Lung (tissue), 12 donors: ENCODE measurements around the gene EPDR1. TPM values are rescaled to one million over a fixed set of nuclear protein-coding genes. Genes with fewer than 3 reads are reported as not detected.

Source experiments
- ATAC-seq: fragments of 200-7000 bp; cut with Tn5 transposase; one replicate; pipeline ENCODE4 v1.9.1; 2020; ENCODE audit warnings: moderate number of reproducible peaks; ENCODE audit not compliant: insufficient read depth, low FRiP score
- DNase-seq, 3 donors: peaks; one replicate each; pipeline ENCODE4 v3.0.0-alpha.2; 2013 to 2017
- H3K27ac ChIP-seq, 2 donors: one replicate each; pipeline ENCODE4 v1.5.1; 2013; ENCODE audit warnings: mild to moderate bottlenecking in 2 of 2, moderate library complexity in 2 of 2, control low read depth in 1 of 2, inconsistent platforms in 1 of 2, low read depth in 1 of 2, low read length in 1 of 2
- H3K27me3 ChIP-seq, 3 donors: one replicate each; pipeline ENCODE4 v1.5.1; 2013; ENCODE audit warnings: low read length in 2 of 3; ENCODE audit not compliant: control insufficient read depth in 3 of 3, insufficient read depth in 3 of 3
- H3K36me3 ChIP-seq, 4 donors: one replicate each; pipeline ENCODE4 v1.5.1; 2013; ENCODE audit warnings: low read length in 4 of 4, mild to moderate bottlenecking in 1 of 4, moderate library complexity in 1 of 4; ENCODE audit not compliant: control insufficient read depth in 4 of 4, insufficient read depth in 4 of 4
- H3K4me1 ChIP-seq, 5 donors: one replicate each; pipeline ENCODE4 v1.5.1; 2013; ENCODE audit warnings: low read length in 5 of 5, mild to moderate bottlenecking in 2 of 5, moderate library complexity in 1 of 5; ENCODE audit not compliant: control insufficient read depth in 5 of 5, insufficient read depth in 5 of 5
- H3K4me3 ChIP-seq: one replicate; pipeline ENCODE4 v1.5.1; 2013; ENCODE audit warnings: mild to moderate bottlenecking, control low read depth, moderate library complexity
- H3K9ac ChIP-seq, 2 donors: one replicate each; pipeline ENCODE4 v1.5.1; 2013; ENCODE audit warnings: low read length in 2 of 2, control low read depth in 1 of 2; ENCODE audit not compliant: insufficient read depth in 1 of 2
- H3K9me3 ChIP-seq, 4 donors: one replicate each; pipeline ENCODE4 v1.5.1; 2013; ENCODE audit warnings: low read length in 3 of 4, mild to moderate bottlenecking in 1 of 4, moderate library complexity in 1 of 4; ENCODE audit not compliant: control insufficient read depth in 4 of 4, insufficient read depth in 3 of 4
- WGBS, 2 donors: extraction: QIAGEN DNeasy Blood & Tissue Kit; methylation state at CpG; one replicate each; pipeline ENCODE4 v1.1.7; 2013; 5-methylcytosine and 5-hydroxymethylcytosine counted together
- polyA plus RNA-seq, 2 donors: library from polyadenylated mRNA; stranded (reverse); fragments of 200-250 nt; gene quantifications; one replicate each; pipeline ENCODE4 v1.2.1, GENCODE V29; 2013
- total RNA-seq, 2 donors: library from RNA; depleted of rRNA in 1 of 2; stranded (reverse); fragments of >200 nt in 1 of 2; gene quantifications; one replicate each; pipeline ENCODE4 v1.2.1, GENCODE V29; 2014 to 2021
- TF ChIP-seq, protein P1 (sequence below): IDR thresholded peaks from 2 replicates; pipeline ENCODE4 v1.5.1; 2012; ENCODE audit warnings: mild to moderate bottlenecking; ENCODE audit errors: control extremely low read depth, extremely low read depth
- donor health status: control.
- donor health status: control.
- donor health status: Bipolar disorder and iron deficiency.
- donor health status: healthy.
- donor health status: DM: yes; HTN: yes; CAD: no.

Gene EPDR1
- total and polyA plus RNA-seq, 4 donors, result 22.5 to 93.2 (median 49.1) TPM

DNA sequence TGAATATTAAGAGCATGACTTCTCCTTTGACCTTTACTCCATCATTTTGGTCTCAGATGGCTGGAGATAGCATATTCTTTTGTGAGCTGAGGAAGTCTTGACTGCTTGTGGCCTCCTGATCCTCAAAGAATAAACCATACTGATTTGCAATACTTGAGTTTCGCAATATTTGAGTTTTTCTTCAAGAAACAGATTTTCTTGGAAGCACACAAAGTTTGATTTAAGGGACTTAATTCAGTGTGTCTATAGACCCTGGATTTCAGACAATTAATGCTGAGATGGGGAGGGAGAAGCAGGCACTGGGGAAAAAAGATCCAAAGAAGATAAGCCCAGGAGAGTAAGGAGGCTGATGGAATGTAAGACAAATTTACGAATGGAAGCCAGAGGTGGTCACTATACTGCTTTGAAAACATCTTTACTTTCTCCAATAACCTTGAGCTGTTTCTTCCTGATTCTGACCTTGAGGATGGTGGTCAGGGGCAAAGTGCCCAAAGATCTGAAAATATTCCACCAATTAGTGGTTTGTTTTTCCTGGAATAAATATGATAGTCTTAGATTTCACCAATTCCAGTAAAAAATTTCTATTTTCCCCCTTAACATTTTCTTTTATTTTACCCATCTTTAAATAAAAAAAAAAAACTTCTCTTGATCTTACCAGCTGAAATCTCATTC is 7.5 kb downstream of the EPDR1 start:
- H3K27ac ChIP-seq, result no peak overlapping the region
- ATAC-seq (no peak), DNase-seq (peak in 1 of 3 donors; percentile 35)
- 73 to 85% methylated on average over 2 of the region's 2 CpGs for WGBS, 2 donors
- TF ChIP-seq, protein P1, sequence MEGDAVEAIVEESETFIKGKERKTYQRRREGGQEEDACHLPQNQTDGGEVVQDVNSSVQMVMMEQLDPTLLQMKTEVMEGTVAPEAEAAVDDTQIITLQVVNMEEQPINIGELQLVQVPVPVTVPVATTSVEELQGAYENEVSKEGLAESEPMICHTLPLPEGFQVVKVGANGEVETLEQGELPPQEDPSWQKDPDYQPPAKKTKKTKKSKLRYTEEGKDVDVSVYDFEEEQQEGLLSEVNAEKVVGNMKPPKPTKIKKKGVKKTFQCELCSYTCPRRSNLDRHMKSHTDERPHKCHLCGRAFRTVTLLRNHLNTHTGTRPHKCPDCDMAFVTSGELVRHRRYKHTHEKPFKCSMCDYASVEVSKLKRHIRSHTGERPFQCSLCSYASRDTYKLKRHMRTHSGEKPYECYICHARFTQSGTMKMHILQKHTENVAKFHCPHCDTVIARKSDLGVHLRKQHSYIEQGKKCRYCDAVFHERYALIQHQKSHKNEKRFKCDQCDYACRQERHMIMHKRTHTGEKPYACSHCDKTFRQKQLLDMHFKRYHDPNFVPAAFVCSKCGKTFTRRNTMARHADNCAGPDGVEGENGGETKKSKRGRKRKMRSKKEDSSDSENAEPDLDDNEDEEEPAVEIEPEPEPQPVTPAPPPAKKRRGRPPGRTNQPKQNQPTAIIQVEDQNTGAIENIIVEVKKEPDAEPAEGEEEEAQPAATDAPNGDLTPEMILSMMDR, result no peak
- peaks cover 0 to 8% (median 2%) of the 10 kb centered on the region in 4 donors for H3K9me3 ChIP-seq
- no peak overlapping the region for H3K9ac ChIP-seq
- H3K36me3 ChIP-seq, result peaks cover 0 to 4% (median under 1%) of the 10 kb centered on the region in 4 donors
- H3K4me1 ChIP-seq, result peaks cover 0 to 9% (median 0%) of the 10 kb centered on the region in 5 donors
- H3K27me3 ChIP-seq, result no peaks in the 10 kb centered on the region
- no peak overlapping the region for H3K4me3 ChIP-seq

DNA sequence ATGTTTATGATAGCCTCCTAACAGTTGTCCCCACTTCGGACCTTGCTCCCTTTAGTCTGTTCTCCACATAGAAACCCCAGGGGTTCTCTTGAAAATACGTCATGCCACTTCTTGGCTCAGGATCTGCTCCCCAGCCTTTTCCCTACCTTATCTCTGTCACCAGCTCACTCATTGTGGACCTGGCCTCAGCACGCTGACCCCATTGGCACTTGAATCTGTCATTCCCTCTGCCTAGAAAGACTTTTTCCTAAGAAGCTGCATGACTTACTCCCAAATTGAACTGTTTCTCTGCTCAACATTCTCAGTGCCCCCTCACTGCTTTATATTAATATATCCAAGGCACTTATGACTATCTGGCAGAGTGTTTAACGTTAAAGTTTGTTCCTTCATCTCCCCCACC is 8.4 kb downstream of the EPDR1 start:
- H3K36me3 ChIP-seq, result peaks cover 0 to 4% (median under 1%) of the 10 kb centered on the region in 4 donors
- H3K27me3 ChIP-seq, result no peaks in the 10 kb centered on the region
- H3K9ac ChIP-seq, result no peak overlapping the region
- no peak for ATAC-seq
- H3K9me3 ChIP-seq, result peaks cover 0 to 8% (median 2%) of the 10 kb centered on the region in 4 donors
- no peak for DNase-seq
- H3K4me3 ChIP-seq, result no peak overlapping the region
- 82 to 93% methylated on average over 4 of the region's 4 CpGs for WGBS, 2 donors
- TF ChIP-seq, protein P1, result no peak
- H3K27ac ChIP-seq, result no peak overlapping the region
- H3K4me1 ChIP-seq, result peaks cover 0 to 9% (median 0%) of the 10 kb centered on the region in 5 donors

DNA sequence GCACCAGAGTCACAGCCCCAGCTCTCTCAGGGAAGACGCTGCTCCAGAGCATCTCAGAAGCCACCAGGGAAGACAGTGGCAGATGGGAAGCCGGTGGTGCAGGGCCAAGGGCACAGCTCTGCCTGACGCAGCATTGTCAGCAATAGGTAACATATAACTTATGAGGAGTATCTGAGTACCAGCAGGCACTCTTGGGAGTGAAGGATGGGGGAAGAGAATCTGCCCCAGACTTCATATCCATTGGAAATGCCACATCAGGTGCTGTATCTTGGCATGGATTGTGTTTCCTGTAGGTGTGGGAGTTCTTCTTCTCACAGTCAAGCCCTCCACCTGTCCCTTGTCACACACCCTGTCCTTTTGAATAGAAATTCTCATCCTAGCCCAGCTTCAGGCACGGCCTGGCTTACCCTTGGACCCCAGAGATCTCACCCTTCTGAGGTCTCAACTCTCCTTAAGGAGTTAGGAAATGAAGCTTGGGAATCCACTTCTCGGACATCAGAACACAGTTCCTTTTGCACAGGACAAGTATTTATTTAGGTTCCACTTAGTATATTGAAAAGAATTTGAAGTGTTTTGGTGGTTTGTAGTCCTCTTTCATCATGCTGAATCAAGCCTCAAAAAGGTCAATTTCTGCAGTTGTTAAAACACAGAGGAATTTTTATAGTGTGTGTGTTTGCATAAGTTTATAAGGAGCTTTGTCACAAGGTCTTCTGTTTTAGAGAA is 9.9 kb downstream of the EPDR1 start:
- peak; percentile 82 for ATAC-seq
- peak overlapping the region in 1 of 2 donors; percentile 61 for H3K27ac ChIP-seq
- 76 to 90% methylated on average over 5 of the region's 5 CpGs for WGBS, 2 donors
- TF ChIP-seq, protein P1, result no peak
- peak in 2 of 3 donors; percentile 37 to 66 for DNase-seq
- no peak overlapping the region for H3K4me3 ChIP-seq
- no peak overlapping the region for H3K9ac ChIP-seq
- peaks cover 0 to 2% (median under 1%) of the 10 kb centered on the region in 4 donors for H3K36me3 ChIP-seq
- H3K9me3 ChIP-seq, result peaks cover 0 to 7% (median 3%) of the 10 kb centered on the region in 4 donors
- peaks cover 0 to 9% (median 0%) of the 10 kb centered on the region in 5 donors for H3K4me1 ChIP-seq
- no peaks in the 10 kb centered on the region for H3K27me3 ChIP-seq
